ENCODE results near the gene GPR18. TPM values are rescaled to one million over a fixed set of nuclear protein-coding genes. Genes with fewer than 3 reads are reported as not detected.

GPR18 gene
- total and polyA plus RNA-seq, 11 donors = 0.04 to 1.1 (median 0.34) TPM; not detected in 8

GRCh38 chr13:99296398-99296797 is 38.2 kb upstream of the GPR18 start:
- intact Hi-C loops (cut with DNase I) = no loop called here
- Histone ChIP-seq H3K4me1 (peaks cover 0 to 71% (median 0%) of the 10 kb centered on the region in 12 donors), H3K27ac (peak overlapping the region in 1 of 12 donors; percentile 87), H3K9me3 (no peaks in the 10 kb centered on the region), H3K4me3 (peak overlapping the region in 1 of 12 donors; percentile 29), H3K36me3 (peaks cover 0 to 7% (median 0%) of the 10 kb centered on the region in 9 donors), H3K27me3 (no peaks in the 10 kb centered on the region)
- no peak for TF ChIP-seq POLR2A (IDR thresholded peaks at IDR 0.05)
- TF ChIP-seq CTCF (IDR thresholded peaks at IDR 0.05) = no peak
- ATAC-seq = no peak
- DNase-seq = no peak
- WGBS, 4 donors = 86 to 95% (median 90%) methylated on average over 4 of the region's 4 CpGs

- peaks cover 0 to 7% (median 0%) of the 10 kb centered on the region in 9 donors for H3K36me3 ChIP-seq
- intact Hi-C loops (cut with DNase I) = no loop called here
These were observed 37.5 kb upstream of the GPR18 start for GRCh38 chr13:99295488-99296252.

DNA sequence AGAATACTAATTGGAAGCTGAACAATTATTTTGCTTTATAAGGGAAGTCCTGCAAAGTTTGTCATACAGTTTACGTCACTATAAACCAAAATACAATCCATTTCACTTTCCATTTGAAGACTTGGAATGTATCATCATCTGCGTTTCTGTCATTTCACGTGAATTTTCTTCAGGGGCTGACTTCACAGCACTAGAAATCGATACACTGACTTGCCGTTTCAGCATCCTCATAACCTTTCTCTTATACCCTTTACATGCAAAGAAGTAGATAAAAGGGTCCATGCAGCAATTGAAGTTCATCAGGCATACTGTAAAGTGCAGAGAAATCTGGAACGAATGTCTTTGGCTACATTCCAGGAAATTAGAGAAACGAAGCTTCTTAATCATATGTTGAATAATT is 36.8 kb upstream of the GPR18 start:
- intact Hi-C loops (cut with DNase I) = no loop called here
- 81 to 87% (median 82%) methylated on average over 7 of the region's 7 CpGs for WGBS, 4 donors
- peaks cover 0 to 65% (median 0%) of the 10 kb centered on the region in 12 donors for H3K4me1 ChIP-seq

More at GRCh38 chr13:99295488-99296252, 37.5 kb upstream of the GPR18 start:
- H3K27ac ChIP-seq = peak overlapping the region in 1 of 12 donors; percentile 87
- H3K9me3 ChIP-seq = no peaks in the 10 kb centered on the region
- DNase-seq (no peak), ATAC-seq (no peak)
- TF ChIP-seq CTCF (IDR thresholded peaks at IDR 0.05) (no peak), POLR2A (IDR thresholded peaks at IDR 0.05) (no peak)
- WGBS, 4 donors = 94 to 96% (median 96%) methylated on average over 12 of the region's 12 CpGs
- peaks cover 0 to 69% (median 0%) of the 10 kb centered on the region in 12 donors for H3K4me1 ChIP-seq
- H3K4me3 ChIP-seq = no peak overlapping the region
- no peaks in the 10 kb centered on the region for H3K27me3 ChIP-seq

More for the DNA sequence above, 36.8 kb upstream of the GPR18 start:
- no peaks in the 10 kb centered on the region for H3K27me3 ChIP-seq
- H3K36me3 ChIP-seq = peaks cover 0 to 7% (median 0%) of the 10 kb centered on the region in 9 donors
- DNase-seq = no peak
- peak overlapping the region in 1 of 12 donors; percentile 87 for H3K27ac ChIP-seq
- ATAC-seq = no peak
- no peaks in the 10 kb centered on the region for H3K9me3 ChIP-seq
- H3K4me3 ChIP-seq = no peak overlapping the region
- TF ChIP-seq POLR2A (IDR thresholded peaks at IDR 0.05) (no peak), CTCF (IDR thresholded peaks at IDR 0.05) (no peak)
